Activated CD4-positive, alpha-beta T cell treated with anti-CD3 and anti-CD28 coated beads, Interleukin-2, amount 50 U/mL, for 24 hours (primary cell): ENCODE data around the gene MAP6.

ENCODE experiments used
- DNase-seq, 2 donors: peaks; one replicate each; pipeline ENCODE4 v3.0.0-alpha.2; 2020; ENCODE audit warnings: low read depth in 1 of 2, low spot score in 1 of 2

Gene MAP6

GRCh38 chr11:75571625-75572024 is 97.2 kb downstream of the MAP6 start:
- DNase-seq, result no peak

DNA sequence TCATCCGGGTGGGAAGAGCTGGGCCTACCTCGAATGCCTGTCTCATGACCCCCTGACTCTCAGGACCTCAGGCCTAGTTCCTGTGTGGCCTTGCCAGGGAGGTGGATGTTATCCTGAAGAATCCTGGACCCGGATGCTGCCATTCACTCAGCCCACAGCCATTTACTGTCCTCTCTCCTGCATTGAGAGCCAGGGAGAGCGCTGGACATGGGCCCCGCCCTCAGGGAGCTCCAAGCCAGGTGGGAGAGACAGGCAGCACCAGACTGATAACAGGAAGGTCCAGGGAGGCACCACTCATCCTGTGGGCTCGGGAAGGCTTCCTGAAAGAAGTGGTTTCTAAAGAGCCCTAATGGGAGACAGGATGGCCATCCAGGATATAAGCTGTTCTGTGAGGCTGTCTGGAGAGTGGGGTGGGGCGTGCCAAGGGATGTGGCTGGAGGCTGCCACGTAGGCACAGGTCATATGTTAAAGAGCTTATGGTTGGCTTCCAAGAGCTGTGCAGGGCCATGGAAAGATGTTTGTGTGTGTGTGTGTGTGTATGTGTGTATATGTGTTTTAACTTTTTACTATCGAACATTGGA is 98.2 kb downstream of the MAP6 start:
- DNase-seq, result no peak

GRCh38 chr11:75568616-75569219 is 100.1 kb downstream of the MAP6 start:
- DNase-seq, result no peak

DNA sequence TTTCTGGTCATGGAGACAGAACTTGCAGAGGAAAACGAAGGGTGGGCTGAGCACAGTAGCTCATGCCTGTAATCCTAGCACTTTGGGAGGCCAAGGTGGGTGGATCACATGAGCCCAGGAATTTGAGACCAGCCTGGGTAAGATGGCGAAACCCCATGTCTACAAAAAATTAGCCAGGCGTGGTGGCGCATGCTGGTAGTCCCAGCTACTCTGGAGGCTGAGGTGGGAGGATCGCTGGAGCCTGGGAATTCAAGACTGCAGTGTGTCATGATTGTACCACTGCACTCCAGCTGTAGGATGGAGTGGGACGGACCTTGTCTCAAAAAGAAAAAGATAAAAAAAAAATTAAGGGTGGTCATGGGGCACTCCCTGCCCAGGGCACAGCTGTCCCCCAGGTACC is 100.9 kb downstream of the MAP6 start:
- no peak for DNase-seq

- no peak for DNase-seq
Observed at GRCh38 chr11:75566763-75567279, 102.0 kb downstream of the MAP6 start.

- DNase-seq, result no peak
Observed at GRCh38 chr11:75565916-75566762, 102.7 kb downstream of the MAP6 start.

DNA sequence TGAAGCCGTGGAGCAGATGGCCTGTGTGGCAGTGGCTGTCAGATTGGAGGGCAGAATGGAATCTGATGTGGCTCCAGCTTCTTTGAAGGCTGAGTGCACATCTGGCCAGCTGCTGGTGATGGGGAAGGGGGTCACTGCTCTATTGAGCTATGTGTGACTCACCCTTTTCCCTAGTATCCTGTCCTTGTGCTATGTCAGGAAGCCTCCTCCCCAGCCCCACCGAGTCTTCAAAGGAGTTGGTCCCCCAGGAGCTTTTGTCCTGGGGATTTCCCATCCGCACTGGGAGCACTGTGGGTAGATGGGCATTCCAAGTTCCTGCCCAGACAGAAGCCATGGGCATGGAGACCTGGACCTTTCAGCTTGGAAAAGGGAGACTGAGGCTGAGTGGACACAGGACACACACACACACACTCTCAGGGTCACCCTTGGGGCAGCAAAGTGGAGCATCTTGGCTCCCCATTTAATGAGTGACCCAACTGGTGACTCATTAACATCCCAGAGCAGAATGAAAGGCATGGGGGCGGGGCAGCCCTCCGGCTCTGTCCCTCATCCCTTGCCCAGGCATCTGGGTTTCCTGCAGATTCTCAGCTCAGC is 103.5 kb downstream of the MAP6 start:
- DNase-seq, result no peak

DNA sequence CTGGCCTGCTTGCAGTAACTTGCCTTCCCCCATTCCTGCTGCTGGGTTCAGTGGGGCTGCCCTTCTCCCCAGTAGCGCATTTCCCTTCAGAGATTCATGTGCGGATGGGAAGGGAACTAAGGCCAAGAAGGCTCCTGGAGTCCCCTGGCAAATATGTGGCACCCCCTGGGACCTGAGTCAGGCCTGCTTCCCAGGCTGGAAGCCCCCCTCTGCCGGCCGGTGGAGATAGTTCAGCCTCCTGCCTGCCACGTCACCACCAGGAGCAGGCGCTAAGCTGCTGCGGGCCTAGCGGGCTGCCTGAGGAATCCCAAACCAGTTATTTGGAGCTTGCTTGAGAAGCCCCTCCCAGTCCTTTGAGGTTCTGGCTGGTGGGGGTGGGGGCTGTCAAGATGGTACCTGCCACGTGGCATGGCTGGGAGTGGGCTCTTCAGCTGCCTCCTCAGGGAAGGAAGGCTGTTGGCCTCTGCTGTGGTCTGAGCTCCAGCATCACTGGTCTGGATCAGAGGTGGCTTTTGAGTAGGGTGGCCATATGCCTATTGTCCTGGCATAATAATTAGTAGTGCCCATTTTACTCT is 104.8 kb downstream of the MAP6 start:
- no peak for DNase-seq

DNA sequence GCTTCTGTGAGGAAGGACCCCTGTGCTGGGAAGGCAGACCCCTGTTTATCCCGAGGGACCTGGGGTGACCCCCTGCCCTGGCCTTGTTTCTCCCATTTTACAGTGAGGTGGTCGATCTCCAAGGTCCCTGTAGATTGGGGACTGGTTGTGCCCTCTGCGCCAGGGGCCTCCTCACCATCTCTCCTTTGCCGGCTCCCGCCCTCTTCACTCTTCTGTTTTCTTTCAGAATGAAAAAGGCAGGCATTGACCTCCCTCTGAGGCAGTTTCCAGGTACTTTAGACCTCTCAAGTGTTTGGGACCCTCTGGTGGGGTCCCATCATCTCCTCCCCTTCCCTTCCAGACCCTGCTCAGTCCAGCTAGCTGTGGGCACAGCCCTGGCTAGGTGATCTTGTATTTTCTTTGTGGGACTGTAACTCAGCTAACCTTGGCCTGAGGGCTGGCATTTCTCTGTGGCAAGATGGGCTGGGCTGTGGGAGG is 105.3 kb downstream of the MAP6 start:
- DNase-seq, result no peak

GRCh38 chr11:75562836-75563484 is 105.9 kb downstream of the MAP6 start:
- no peak for DNase-seq

GRCh38 chr11:75562048-75562835 is 106.6 kb downstream of the MAP6 start, which contains the start of gene SERPINH1:
Gene SERPINH1, plus strand, starts transcription at chr11:75562253. Its CDS starts 4,097 bp downstream, at chr11:75566350.
- peak; percentile 42 to 71 for DNase-seq

DNA sequence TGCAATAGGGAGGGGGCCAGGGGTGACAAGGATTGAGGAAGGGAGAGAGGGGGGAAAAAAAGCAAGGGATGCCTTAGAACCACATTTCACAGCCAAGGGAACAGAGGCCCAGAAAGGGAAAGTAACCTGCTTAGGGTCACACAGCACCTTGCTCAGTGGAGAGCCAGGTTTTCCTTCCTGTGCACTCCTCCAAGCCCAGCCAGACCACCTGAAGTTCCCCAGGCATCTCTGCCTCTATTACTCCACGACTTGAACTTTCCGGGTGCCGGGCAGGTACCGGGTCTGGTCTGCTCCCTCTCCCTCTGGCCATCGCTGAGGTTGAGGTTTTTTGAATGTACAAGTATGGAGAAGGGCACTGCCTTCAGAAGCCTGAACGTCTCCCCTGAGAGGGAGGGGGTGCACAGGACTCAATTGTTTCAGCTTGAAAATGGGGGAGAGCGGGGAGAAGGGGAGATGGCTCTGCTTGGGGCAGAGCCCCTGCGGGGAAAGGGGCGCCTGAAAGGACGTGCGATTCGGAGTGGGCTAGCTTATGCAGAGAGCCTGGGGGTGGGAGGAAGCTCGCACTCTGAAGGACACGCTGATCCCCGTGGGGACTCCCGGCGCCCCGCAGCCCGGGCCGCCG is 107.3 kb downstream of the MAP6 start:
- no peak for DNase-seq

GRCh38 chr11:75560644-75561043 is 108.2 kb downstream of the MAP6 start:
- no peak for DNase-seq

DNA sequence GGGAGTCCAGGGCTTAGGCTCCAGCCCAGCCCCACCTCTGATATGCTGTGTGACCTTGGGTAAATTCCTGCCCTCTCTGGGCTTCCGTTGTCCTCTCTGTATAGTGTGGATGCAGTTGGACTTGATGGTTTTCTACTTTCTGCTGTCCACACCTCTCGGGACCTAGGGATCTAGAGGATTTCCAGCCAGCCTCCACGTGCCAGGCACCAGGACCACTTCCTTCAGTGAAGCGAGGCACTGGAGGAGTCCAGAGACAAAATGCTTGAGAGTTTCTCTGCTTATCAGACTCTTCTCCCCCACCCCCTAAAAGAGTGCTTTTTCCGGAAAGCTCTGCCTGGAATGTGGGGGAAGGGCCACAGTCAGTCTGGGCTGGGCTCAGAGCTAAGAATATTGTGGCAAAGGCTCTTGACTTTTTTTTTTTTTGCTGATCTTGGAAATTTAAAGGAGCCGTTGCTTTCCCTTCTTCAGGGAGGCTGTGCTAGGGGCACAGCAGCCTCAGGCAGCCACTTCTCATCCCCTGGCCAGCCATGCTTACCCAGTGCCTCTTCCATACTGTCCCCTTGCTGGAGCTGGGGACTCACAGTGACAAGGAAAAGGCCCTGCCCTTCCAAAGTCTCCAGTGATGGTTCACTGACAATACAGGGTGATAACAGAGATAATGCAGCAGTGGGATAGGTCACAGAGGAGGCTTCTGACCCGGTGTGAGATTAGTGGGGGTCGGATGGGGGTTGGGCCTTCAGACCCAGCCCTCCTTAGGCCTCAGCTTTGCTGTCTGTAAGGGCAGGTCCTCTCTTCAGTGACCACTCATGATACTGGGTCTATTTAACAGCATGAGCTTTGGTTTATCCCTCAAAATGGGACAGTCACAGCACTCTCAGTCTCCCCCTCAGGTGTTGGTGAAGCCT is 109.6 kb downstream of the MAP6 start:
- no peak for DNase-seq

GRCh38 chr11:75557666-75558494 is 111.0 kb downstream of the MAP6 start:
- DNase-seq, result no peak

GRCh38 chr11:75556275-75556674 is 112.6 kb downstream of the MAP6 start:
- DNase-seq, result no peak

DNA sequence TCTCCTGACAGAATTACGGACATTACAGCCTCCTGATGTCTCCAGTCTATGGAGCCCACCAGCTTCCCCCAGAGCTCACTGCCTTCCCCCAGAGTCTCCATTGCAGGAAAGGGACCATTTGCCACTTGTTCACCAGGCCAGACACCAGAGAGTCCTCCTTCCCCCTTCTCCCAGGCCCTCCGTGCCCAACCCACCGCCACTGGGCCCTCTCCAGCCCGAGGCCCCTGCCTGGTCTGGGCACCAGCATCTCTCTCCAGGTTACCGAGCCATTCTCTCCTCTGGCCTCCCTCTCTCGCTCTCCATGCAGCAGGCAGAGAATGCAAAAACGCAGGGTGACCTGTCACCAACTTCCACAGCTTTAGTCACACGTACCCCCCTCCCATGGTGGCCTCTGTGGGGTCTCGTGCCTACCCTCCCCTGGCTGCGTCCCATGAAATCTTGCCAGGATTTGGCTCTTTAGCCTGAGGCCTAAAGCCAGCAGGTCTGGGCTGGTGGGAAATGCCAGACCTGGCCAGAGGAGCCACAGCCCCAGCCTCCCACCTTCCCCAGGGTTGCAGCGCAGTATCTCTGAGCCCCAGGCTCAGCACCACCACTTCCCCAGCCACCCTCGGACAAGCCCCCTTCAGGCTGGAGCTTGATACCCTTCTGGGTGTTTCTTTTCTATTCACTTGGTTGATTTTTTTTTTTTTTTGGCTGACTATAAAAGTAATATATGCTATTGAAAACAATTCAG is 113.6 kb downstream of the MAP6 start:
- no peak for DNase-seq
